Spleen (tissue), 11 donors: ENCODE results near the gene BRSK2. TPM values are rescaled to one million over a fixed set of nuclear protein-coding genes. Genes with fewer than 3 reads are reported as not detected.

ENCODE experiments used
- DNase-seq: peaks from one replicate; pipeline ENCODE4 v3.0.0-alpha.2; 2020
- H3K27ac ChIP-seq, 8 donors: fragments of 200-600 bp; sonication (generic) in 7 of 8; 1 replicate in 4 of 8; 2 replicates in 4 of 8; pipeline versions ENCODE4 v1.5.0 to v1.8.0; 2016 to 2021; ENCODE audit warnings: inconsistent platforms in 4 of 8, mild to moderate bottlenecking in 4 of 8, moderate library complexity in 1 of 8
- H3K27me3 ChIP-seq, 7 donors: fragments of 200-600 bp; sonication (generic) in 6 of 7; replicated peaks in 1 of 7; 1 replicate in 4 of 7; 2 replicates in 3 of 7; pipeline versions ENCODE4 v1.5.0 to v1.8.0; 2016 to 2021; ENCODE audit warnings: inconsistent platforms in 3 of 7, mild to moderate bottlenecking in 1 of 7
- H3K36me3 ChIP-seq, 6 donors: fragments of 200-600 bp; sonication (generic) in 5 of 6; 1 replicate in 4 of 6; 2 replicates in 2 of 6; pipeline versions ENCODE4 v1.5.0 to v1.8.0; 2016 to 2021; ENCODE audit warnings: inconsistent platforms in 2 of 6
- H3K4me1 ChIP-seq, 6 donors: fragments of 200-600 bp; sonication (generic) in 5 of 6; 1 replicate in 3 of 6; 2 replicates in 3 of 6; pipeline versions ENCODE4 v1.5.0 to v1.8.0; 2016 to 2021; ENCODE audit warnings: inconsistent platforms in 3 of 6
- H3K4me3 ChIP-seq, 8 donors: fragments of 200-600 bp; sonication (generic) in 7 of 8; 1 replicate in 4 of 8; 2 replicates in 4 of 8; pipeline versions ENCODE4 v1.5.0 to v1.8.0; 2016 to 2021; ENCODE audit warnings: inconsistent platforms in 4 of 8, mild to moderate bottlenecking in 4 of 8, moderate library complexity in 2 of 8
- H3K9me3 ChIP-seq, 8 donors: fragments of 200-600 bp; sonication (generic) in 7 of 8; 1 replicate in 4 of 8; 2 replicates in 4 of 8; pipeline versions ENCODE4 v1.5.0 to v1.8.0; 2016 to 2021; ENCODE audit warnings: inconsistent platforms in 4 of 8
- POLR2A ChIP-seq, 3 donors: fragments of 450-650 bp; IDR thresholded peaks; one replicate each; pipeline ENCODE4 v1.5.1; 2017; ENCODE audit warnings: antibody characterized with exemption in 3 of 3, mild to moderate bottlenecking in 1 of 3
- POLR2AphosphoS5 ChIP-seq, 3 donors: sonication (generic); formaldehyde crosslinking; IDR thresholded peaks; one replicate each; pipeline ENCODE4 v1.5.1; 2017; ENCODE audit warnings: antibody characterized with exemption in 3 of 3
- WGBS, 5 donors: extraction: QIAGEN DNeasy Blood & Tissue Kit in 3 of 5; methylation state at CpG; one replicate each; pipeline versions ENCODE4 v1.1.5 to v1.1.7; 2013 to 2018; 5-methylcytosine and 5-hydroxymethylcytosine counted together
- intact Hi-C: fragments of 100-400 bp; cut with DNase I; formaldehyde crosslinking; loops from one replicate; pipeline ENCODE4 v1.15.0; 2023; ENCODE audit warnings: low total_unique reads
- polyA plus RNA-seq, 3 donors: library from polyadenylated mRNA; stranded (reverse); fragments of 200-250 nt; gene quantifications; one replicate each; pipeline ENCODE4 v1.2.1, GENCODE V29; 2013
- total RNA-seq, 7 donors: library from RNA; depleted of rRNA in 3 of 7; stranded (reverse); fragments of >200 nt in 3 of 7; fragmentation: NEBNext Ultra II Directional in 4 of 7; extraction: Animal tissue kit (Norgen Biotek cat#: 25700) in 4 of 7; gene quantifications; one replicate each; pipeline versions ENCODE4 v1.1.0 to v1.2.1, GENCODE V29; 2016 to 2021
- TF ChIP-seq, protein P1 (sequence below), 11 experiments: fragments of 200-600 bp in 7 of 11; fragments of 450-650 bp in 4 of 11; sonication (generic) in 4 of 11; IDR thresholded peaks in 8 of 11; conservative IDR thresholded peaks in 3 of 11; 1 replicate in 7 of 11; 2 replicates in 4 of 11; pipeline versions ENCODE4 v1.4.0 to v1.8.0; 2016 to 2021; ENCODE audit warnings: antibody characterized with exemption in 11 of 11, inconsistent platforms in 4 of 11, mild to moderate bottlenecking in 1 of 11
- donor health status: healthy with polysubstance abuse.
- donor health status: DM: no; HTN: no; CAD: no; lungs with moderate emphysema.
- donor health status: DM: no; HTN: no; CAD: no.
- donor health status: Bipolar disorder and iron deficiency.
- donor health status: healthy.
- donor health status: DM: no; HTN: no; CAD: no.
- donor health status: DM: yes; HTN: yes; CAD: no.

BRSK2 gene
- total and polyA plus RNA-seq, 10 donors = 0.17 to 1.5 (median 0.42) TPM

- Histone ChIP-seq H3K4me1 (peaks cover 28 to 77% (median 58%) of the 10 kb centered on the region in 6 donors), H3K27ac (no peak overlapping the region), H3K27me3 (no peaks in the 10 kb centered on the region), H3K36me3 (peaks cover 0 to 48% (median 3%) of the 10 kb centered on the region in 6 donors), H3K4me3 (no peak overlapping the region), H3K9me3 (no peaks in the 10 kb centered on the region)
- DNase-seq = no peak
- TF ChIP-seq POLR2AphosphoS5 (IDR thresholded peaks at IDR 0.05) (no peak), POLR2A (IDR thresholded peaks at IDR 0.05) (no peak)
- TF ChIP-seq, protein P1, sequence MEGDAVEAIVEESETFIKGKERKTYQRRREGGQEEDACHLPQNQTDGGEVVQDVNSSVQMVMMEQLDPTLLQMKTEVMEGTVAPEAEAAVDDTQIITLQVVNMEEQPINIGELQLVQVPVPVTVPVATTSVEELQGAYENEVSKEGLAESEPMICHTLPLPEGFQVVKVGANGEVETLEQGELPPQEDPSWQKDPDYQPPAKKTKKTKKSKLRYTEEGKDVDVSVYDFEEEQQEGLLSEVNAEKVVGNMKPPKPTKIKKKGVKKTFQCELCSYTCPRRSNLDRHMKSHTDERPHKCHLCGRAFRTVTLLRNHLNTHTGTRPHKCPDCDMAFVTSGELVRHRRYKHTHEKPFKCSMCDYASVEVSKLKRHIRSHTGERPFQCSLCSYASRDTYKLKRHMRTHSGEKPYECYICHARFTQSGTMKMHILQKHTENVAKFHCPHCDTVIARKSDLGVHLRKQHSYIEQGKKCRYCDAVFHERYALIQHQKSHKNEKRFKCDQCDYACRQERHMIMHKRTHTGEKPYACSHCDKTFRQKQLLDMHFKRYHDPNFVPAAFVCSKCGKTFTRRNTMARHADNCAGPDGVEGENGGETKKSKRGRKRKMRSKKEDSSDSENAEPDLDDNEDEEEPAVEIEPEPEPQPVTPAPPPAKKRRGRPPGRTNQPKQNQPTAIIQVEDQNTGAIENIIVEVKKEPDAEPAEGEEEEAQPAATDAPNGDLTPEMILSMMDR (IDR thresholded peaks at IDR 0.05 in 8 of 11, conservative IDR thresholded peaks at IDR 0.05 in 3 of 11) = no peak
- 90 to 95% (median 92%) methylated on average over 21 to 24 of the region's 24 CpGs for WGBS, 5 donors
- intact Hi-C loops = no loop called here
These were observed 112.6 kb downstream of the BRSK2 start for GRCh38 chr11:1502168-1502953.

DNA sequence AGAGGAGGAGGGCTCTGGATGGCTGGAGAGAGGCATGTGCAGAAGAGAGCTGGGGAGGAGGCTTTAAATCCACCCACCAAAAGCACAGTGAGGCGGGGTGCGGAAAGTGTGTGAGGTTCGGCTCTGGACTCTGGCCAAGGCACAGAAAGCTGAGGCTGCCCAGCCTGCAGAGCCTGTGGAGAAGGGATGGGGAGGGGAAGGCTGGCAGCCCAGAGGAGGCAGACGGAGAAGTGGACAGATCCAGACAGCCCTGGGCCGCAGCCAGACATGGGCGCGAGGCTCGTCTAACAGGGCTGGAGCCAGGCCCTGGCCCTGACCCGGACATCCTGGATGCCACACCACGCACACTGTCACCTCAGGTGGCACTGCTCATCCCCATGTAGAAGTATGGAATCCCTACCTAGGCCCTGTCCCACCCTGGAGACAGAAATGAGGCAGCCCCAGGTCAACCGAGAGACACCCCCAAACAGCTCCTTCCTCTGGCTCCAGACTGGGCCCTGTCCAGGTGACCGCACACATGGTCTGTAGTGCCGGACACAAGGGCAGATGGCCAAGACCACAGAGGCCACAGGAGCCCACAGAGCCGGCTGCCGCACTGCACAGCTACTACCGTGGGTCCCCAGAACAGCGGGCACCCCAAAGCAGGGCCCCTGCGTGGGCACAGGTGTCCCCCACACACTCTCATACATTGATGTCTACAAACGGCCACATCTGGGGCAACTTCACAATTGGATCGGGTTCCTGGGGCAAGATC, 113.4 kb downstream of the BRSK2 start:
- intact Hi-C loops = no loop called here
- H3K27ac ChIP-seq = peak overlapping the region in 3 of 8 donors; percentile 7 to 14 (median 9)
- no peaks in the 10 kb centered on the region for H3K27me3 ChIP-seq
- H3K9me3 ChIP-seq = no peaks in the 10 kb centered on the region
- DNase-seq = no peak
- peaks cover 27 to 77% (median 58%) of the 10 kb centered on the region in 6 donors for H3K4me1 ChIP-seq
- no peak overlapping the region for H3K4me3 ChIP-seq
- H3K36me3 ChIP-seq = peaks cover 0 to 48% (median 3%) of the 10 kb centered on the region in 6 donors
- no peak for TF ChIP-seq POLR2A (IDR thresholded peaks at IDR 0.05)
- TF ChIP-seq, protein P1 (IDR thresholded peaks at IDR 0.05 in 8 of 11, conservative IDR thresholded peaks at IDR 0.05 in 3 of 11) = no peak
- TF ChIP-seq POLR2AphosphoS5 (IDR thresholded peaks at IDR 0.05) = no peak
- WGBS, 5 donors = 81 to 87% (median 85%) methylated on average over 18 to 20 of the region's 20 CpGs

DNA sequence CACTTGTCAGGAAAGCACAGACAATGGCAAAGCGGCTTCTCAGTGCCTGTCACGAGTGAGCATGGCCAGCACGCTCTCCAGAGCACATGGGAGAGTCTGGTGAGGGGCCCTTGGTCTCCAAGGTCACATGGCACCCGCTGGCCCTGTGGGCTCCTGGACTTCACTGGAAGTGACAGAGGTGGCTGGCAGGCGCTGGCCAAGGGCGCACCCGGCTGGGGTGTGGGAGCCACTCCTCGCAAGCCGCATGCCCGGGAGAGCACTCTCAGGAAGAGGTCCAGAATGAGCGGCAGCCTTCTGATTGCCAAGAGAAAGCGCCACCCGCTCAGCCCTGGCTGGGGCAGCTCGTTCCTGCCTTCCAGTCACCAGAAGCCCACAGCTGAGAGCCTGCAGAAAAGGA, 114.0 kb downstream of the BRSK2 start:
- intact Hi-C loops = no loop called here
- peak in 1 of 3 donors; percentile 24 for TF ChIP-seq POLR2AphosphoS5 (IDR thresholded peaks at IDR 0.05)
- TF ChIP-seq, protein P1 (IDR thresholded peaks at IDR 0.05 in 8 of 11, conservative IDR thresholded peaks at IDR 0.05 in 3 of 11) = no peak
- Histone ChIP-seq H3K36me3 (peaks cover 0 to 48% (median 3%) of the 10 kb centered on the region in 6 donors), H3K9me3 (no peaks in the 10 kb centered on the region), H3K27ac (peak overlapping the region in 4 of 8 donors; percentile 7 to 22 (median 12)), H3K27me3 (no peaks in the 10 kb centered on the region), H3K4me1 (peaks cover 26 to 77% (median 59%) of the 10 kb centered on the region in 6 donors), H3K4me3 (no peak overlapping the region)
- 48 to 90% (median 73%) methylated on average over 9 to 14 of the region's 14 CpGs for WGBS, 5 donors
- no peak for DNase-seq

DNA sequence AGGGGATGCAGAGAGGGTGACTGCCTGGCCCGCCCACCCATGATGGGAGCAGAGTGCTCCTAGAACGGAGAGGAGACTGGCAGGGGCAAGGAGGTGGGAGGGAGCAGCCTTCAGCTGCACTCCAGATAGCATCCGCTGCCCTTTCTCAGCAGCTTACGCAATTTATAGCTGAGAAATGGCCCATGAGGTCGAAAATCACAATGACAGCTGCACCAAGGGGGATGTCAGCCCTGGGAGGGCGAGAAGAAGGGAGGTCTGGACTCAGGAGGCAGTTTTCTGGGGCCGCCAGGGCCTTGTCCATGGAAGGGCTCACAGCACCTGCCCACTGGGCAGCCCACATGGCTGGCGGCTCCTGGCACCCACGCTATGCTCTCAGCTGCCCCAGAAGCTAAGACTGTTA, 114.4 kb downstream of the BRSK2 start:
- no peak for DNase-seq
- 67 to 90% (median 77%) methylated on average over 9 of the region's 9 CpGs for WGBS, 5 donors
- TF ChIP-seq, protein P1 (IDR thresholded peaks at IDR 0.05 in 8 of 11, conservative IDR thresholded peaks at IDR 0.05 in 3 of 11) = no peak
- TF ChIP-seq POLR2A (IDR thresholded peaks at IDR 0.05) (no peak), POLR2AphosphoS5 (IDR thresholded peaks at IDR 0.05) (no peak)
- Histone ChIP-seq H3K4me3 (no peak overlapping the region), H3K36me3 (peaks cover 0 to 45% (median 3%) of the 10 kb centered on the region in 6 donors), H3K27me3 (no peaks in the 10 kb centered on the region), H3K9me3 (no peaks in the 10 kb centered on the region), H3K27ac (peak overlapping the region in 3 of 8 donors; percentile 9 to 22 (median 14)), H3K4me1 (peaks cover 26 to 78% (median 64%) of the 10 kb centered on the region in 6 donors)
- intact Hi-C loops = no loop called here
